Raji (cell line): ENCODE measurements around the gene PVR.

Experiments
- POLR2A ChIP-seq: IDR thresholded peaks from 2 replicates; pipeline ENCODE4 v1.6.1; 2011; ENCODE audit warnings: low read depth, low read length, control low read depth; ENCODE audit not compliant: insufficient read depth

PVR gene

DNA sequence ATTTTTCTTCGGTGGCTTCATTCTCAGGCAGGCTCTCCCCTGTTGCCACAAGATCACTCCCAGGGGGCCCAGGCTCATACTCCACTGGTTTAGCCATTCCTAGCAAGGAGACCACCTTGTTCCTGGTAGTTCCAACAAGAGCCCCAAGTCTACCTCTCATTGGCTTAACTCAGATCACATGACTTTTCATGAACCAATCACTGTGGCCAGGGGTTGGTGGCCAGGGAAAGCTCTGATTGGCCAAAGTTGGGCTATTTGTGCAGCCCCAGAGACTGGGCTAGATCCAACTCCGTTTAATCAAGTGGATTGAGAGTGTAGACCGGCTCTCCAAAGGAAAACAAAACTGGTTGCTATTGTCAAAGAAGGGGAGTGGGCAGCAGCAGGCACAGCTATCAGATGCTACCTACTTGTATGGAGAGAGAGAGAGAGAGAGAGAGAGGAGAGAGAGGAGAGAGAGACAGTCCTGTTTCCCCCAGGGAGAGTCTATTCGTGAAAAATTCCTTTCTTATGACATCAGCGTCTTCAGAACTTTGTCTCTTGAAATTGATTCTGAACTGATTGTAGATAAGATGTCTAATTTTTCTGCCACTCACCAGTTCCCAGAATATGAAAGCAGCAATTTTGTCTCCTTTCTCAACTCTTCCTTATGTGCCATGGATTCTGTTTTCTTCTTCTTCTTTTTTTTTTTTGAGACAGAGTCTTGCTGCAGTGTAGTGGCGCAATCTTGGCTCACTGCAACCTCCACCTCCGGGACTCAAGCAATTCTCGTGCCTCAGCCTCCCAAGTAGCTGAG lies 33.5 kb downstream of the PVR start:
- no peak for TF ChIP-seq POLR2A

DNA sequence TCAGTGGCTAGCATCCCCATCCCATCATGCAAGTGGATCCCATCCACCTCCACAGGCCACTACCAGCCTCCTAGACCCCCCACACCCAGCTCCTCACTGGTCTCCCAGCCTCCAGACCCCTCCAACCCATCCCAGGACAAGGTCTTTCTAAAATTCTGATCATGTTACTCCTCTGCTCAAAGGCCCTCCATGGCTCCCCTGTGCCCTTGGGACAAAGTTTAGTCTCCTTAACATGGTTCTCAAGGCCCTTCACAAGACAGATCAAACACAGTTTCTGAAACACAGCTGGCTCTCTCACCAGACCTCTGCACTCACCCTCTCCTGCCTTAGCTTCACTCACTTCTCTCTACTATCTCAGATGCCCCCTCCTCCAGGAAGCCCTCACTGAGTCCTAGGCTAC lies 36.8 kb downstream of the PVR start:
- TF ChIP-seq POLR2A, result no peak

- no peak for TF ChIP-seq POLR2A
Observed at GRCh38 chr19:44681992-44682790, 38.5 kb downstream of the PVR start.

DNA sequence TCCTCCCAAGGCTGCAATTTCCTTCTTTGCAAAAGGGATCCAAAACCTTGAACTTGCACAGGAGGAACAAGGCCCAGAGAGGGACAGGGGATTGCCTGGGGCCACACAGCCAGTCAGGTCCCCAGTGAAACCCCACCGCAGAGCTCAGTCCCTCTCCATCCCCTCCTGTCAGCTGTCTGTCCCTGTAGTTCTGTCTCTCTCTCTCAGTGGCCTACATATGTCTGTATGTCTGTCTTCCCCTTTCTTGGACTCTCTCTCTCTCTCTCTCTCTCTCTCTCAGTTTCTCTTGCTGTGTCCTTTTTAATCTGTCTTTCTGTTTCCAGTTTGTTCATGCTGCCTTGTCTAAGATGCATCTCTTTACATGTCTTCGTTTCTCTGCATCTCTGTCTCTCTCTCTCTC lies 39.1 kb downstream of the PVR start:
- no peak for TF ChIP-seq POLR2A

- TF ChIP-seq POLR2A, result no peak
Observed at GRCh38 chr19:44683434-44684210, 39.9 kb downstream of the PVR start.

GRCh38 chr19:44684892-44685863 lies 41.5 kb downstream of the PVR start:
- TF ChIP-seq POLR2A, result no peak

DNA sequence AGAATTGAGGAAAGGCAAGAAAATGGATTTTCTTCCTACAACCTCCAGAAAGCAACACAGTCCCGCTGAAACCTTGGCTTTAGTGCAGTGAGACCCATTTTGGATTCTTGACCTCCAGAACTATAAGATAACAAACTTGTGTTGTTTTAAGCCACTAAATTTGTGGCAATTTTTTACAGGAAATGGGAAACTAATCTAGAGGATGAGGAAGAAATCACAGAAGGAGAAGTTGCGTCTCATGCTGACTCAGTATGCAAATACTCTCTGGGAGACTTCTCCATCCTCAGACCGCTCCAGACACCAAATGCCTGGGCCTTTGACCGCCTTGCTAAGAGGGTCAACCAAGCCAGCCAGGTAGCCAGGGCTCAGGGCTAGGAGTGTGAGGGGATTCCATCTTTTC lies 42.2 kb downstream of the PVR start:
- TF ChIP-seq POLR2A, result no peak

- TF ChIP-seq POLR2A, result no peak
Observed at GRCh38 chr19:44686896-44687295, 43.2 kb downstream of the PVR start.

GRCh38 chr19:44687888-44688287 lies 44.2 kb downstream of the PVR start:
- no peak for TF ChIP-seq POLR2A

GRCh38 chr19:44689290-44690130 lies 45.8 kb downstream of the PVR start:
- no peak for TF ChIP-seq POLR2A

DNA sequence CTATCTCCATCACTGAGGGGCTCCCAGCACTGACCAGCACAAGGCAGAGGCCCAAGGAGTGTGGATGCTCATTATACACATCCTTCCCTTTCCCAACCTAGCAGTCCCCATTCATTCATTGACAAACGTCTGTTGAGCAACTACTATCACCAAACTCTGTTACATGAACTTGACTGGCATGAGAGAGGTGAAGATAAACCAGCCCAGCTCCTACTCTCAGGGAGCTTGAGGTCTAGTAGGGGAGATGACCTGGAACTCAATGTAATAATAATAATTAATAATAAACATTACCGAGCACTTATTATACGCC lies 46.4 kb downstream of the PVR start:
- TF ChIP-seq POLR2A, result no peak

GRCh38 chr19:44692379-44692721 lies 48.6 kb downstream of the PVR start:
- TF ChIP-seq POLR2A, result no peak

DNA sequence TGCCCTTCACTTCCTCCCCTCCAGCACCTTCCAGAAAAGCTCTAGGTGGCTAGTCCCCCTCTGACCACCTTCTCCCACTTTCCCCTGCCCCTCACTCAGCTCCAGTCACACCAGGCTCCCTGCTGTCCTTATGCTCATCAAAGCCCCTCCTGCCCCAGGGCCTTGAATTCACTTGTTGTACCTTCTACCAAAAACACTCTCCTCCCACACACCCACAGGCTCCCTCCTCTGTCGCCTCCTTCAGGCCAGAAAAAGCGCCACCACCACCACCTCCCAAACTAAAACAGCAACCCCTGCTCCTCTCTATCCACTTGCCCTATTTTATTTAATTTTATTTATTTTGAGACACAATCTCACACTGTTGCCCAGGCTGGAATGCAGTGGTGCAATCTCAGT lies 50.5 kb downstream of the PVR start:
- TF ChIP-seq POLR2A, result no peak
